GM18499 (cell line): ENCODE data around the gene ERP27.

Experiments
- ATAC-seq: cut with Tn5 transposase; IDR thresholded peaks from one replicate; pipeline ENCODE4 v1.9.1; 2021; ENCODE audit warnings: moderate number of reproducible peaks; ENCODE audit not compliant: insufficient read depth, unreplicated experiment

The ERP27 gene

GRCh38 chr12:14942196-14942931 lies 4.0 kb upstream of the ERP27 start:
- no peak for ATAC-seq

DNA sequence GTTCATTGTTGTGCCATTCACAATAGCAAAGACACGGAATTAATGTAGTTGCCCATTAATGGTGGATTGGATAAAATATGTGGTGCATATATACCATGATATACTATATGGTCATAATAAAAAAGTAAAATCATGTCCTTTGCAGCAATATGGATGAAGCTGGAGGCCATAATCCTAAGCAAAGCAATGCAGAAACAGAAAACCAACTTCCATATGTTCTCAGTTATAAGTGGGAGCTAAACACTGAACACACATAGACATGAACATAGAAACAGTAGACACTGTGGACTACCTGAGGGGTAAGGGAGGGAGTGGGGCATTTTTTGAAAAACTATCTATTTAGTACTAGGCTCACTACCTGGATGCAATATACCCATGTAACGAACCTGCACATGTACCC lies 3.0 kb upstream of the ERP27 start:
- no peak for ATAC-seq

GRCh38 chr12:14937689-14938088 lies 648 bp downstream of the ERP27 start:
- no peak for ATAC-seq

GRCh38 chr12:14937014-14937413 lies 1.3 kb downstream of the ERP27 start:
- no peak for ATAC-seq

DNA sequence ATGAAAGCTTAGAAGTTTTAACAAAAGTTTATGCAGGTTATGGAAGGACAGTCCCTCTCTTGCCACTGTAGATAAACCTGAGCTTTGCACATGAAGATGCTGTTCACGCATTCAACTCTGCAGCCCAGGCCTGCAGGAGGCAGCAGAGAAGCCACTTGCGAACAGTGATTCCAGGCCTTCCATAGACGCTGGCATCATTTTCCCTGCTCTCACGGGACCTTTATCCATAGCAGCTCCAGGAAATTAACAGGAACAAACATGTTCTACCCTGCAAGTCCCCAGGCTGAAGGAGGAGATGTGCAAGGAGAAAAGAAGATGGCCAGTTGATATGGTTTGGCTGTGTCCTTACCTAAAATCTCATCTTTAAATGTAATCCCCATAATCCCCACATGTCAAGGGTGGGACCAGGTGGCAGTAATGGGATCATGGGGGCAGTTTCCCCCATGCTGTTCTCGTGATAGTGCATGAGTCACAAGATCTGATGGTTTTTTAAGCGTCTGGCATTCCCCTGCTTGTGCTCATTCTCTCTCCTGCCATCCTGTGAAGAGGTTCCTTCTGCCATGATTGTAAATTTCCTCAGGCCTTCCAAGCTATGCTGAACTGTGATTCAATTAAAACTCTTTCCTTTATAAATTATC lies 2.0 kb downstream of the ERP27 start:
- ATAC-seq: no peak

- no peak for ATAC-seq
Observed at GRCh38 chr12:14935031-14935430, 3.3 kb downstream of the ERP27 start.

DNA sequence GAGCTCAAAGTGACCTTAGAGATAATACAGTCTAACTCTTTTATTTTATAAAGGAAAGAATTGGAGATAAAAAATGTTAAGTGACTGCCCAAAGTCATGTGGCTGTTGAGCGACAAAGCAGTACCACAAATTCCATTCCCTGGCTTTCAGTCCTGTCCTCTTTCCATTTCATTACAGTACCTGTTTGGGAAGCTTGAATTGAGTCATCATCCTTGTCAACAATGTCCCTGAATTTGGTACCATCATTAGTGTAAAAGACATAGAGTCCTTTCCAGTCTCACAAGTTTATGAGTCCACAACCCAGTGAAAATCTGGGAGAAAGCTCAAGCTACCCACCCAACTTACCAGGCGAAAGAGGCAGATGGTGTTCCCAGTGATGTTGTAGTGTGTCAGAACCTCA lies 3.8 kb downstream of the ERP27 start:
- no peak for ATAC-seq

GRCh38 chr12:14931791-14932560 lies 6.4 kb downstream of the ERP27 start:
- ATAC-seq: no peak

- ATAC-seq: no peak
Observed at GRCh38 chr12:14931359-14931758, 7.0 kb downstream of the ERP27 start.

GRCh38 chr12:14930299-14930698 lies 8.0 kb downstream of the ERP27 start:
- no peak for ATAC-seq

DNA sequence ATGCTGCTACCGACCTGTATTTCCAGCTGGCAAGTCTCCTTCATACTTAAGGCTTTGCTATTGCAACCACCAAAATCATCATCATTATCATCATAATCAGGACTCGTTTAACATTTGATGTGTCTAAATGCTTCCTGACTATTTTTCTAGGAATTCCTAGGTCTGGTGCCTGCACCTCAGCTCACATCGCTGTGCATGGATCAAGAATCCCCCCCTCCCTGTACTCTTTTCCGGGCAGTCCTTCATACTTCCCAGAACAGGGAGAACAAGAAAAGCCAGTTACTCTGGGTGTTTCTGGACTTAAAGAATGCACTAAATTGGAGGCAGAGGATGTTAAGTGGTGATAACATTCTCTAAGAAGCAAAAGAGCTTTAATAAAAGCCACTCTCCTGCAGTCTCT lies 9.4 kb downstream of the ERP27 start:
- no peak for ATAC-seq

DNA sequence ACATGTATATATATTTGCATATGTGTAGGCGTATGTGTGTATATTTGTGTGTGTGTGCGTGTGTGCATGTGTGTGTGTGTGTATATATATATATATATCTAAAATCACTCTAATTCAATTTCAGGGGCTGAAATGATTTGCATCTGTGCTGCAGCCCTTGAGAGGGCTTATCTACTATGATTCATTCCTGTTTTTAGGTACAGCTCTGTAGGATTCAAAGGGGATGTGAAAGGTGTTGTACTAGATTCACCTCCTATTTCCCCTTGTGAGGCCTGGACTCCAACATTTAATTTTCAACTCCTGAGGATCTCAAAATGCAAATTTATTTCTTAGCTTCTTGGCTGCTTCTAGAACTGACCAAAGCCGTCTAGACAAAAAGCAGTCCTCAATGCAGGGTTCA lies 11.1 kb downstream of the ERP27 start:
- ATAC-seq: no peak

- no peak for ATAC-seq
Observed at GRCh38 chr12:14924541-14924940, 13.8 kb downstream of the ERP27 start.

GRCh38 chr12:14923944-14924343 lies 14.4 kb downstream of the ERP27 start:
- no peak for ATAC-seq

- ATAC-seq: peak; percentile 58
Observed at GRCh38 chr12:14921218-14921617, 17.1 kb downstream of the ERP27 start.

DNA sequence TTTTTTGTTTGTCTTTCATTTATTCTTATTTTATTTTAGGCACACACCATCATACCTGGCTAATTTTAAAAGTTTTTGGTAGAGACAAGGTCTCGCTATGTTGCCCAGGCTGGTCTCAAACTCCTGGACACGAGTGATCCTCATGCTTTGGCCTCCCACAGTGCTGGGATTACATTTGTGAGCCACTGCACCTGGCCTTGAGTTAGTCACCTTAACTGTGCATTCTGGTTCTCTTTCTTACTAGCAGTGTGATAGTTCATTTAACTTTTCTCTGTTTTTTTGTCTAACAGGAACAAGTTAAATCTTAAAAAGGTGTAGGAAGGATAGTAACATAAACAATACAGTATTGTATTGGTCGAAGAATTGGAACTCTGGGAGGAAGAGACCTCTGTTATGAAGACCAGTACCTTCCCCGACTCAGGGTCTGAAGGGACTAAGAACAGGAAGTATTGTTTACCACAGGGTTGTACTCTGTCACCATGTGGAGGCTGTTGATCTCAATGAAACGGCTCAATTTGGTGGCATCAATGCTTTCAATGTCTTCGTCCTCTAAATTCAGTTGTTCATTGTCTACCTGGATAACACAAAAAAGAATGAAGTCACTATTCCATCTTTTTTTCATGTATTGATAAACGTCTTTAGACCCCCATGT lies 17.7 kb downstream of the ERP27 start:
- peak; percentile 38 for ATAC-seq

DNA sequence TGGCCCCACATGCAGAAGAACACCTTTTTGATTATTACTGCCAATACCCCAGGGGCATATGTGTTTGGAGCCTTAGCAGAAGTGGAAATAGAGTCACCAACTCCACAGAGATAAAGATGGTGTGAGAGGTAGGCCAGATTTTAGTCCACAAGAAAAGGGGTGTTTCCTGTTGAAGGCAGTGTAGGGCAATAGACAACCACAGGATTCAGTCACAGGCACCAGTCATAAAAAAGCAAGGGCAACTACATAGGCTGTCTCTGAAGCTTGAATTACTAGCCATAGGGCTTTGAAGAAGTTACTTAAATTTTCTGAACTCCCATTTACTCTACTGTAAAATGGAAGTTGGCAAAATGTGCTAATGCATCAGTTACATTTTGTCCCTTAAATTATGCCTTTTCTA lies 18.9 kb downstream of the ERP27 start:
- no peak for ATAC-seq

DNA sequence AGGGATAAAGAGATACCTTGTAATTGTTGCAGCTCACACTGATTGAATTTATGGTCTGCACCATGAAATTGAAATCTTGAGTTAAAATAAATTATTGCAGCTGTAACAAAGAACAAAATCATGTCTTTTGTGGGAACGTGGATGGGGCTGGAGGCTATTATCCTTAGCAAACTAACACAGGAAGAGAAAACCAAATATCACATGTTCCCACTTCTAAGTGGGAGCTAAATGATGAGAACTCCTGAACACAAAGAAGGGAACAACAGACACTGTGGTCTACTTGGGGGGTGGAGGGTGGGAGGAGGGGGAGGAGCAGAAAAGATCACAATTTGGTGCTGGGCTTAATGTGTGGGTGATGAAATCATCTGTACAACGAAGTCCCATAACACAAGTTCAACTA lies 22.6 kb downstream of the ERP27 start:
- ATAC-seq: no peak

GRCh38 chr12:14913381-14913781 lies 25.0 kb downstream of the ERP27 start:
- ATAC-seq: no peak

DNA sequence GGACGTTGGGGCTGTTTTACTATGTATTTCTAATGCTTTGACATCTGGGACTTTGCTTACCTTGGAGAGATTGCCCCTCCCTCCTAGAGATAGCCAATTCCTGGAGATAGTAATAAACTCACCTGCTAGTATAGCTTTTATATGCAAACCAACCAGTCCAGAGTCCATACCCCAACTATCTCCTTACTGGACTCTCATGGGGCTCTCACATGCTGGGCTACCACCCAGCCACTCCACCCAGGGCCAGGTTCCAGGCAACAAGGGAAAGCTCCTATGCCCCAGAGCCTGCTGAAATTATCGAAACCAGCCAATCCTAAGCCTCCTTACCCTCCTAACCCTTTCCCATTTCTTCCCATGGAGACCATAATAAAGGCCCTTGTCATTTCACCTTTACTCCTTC lies 27.2 kb downstream of the ERP27 start:
- ATAC-seq: no peak
